ENCODE measurements around the gene TNFRSF25.

TNFRSF25 gene

DNA sequence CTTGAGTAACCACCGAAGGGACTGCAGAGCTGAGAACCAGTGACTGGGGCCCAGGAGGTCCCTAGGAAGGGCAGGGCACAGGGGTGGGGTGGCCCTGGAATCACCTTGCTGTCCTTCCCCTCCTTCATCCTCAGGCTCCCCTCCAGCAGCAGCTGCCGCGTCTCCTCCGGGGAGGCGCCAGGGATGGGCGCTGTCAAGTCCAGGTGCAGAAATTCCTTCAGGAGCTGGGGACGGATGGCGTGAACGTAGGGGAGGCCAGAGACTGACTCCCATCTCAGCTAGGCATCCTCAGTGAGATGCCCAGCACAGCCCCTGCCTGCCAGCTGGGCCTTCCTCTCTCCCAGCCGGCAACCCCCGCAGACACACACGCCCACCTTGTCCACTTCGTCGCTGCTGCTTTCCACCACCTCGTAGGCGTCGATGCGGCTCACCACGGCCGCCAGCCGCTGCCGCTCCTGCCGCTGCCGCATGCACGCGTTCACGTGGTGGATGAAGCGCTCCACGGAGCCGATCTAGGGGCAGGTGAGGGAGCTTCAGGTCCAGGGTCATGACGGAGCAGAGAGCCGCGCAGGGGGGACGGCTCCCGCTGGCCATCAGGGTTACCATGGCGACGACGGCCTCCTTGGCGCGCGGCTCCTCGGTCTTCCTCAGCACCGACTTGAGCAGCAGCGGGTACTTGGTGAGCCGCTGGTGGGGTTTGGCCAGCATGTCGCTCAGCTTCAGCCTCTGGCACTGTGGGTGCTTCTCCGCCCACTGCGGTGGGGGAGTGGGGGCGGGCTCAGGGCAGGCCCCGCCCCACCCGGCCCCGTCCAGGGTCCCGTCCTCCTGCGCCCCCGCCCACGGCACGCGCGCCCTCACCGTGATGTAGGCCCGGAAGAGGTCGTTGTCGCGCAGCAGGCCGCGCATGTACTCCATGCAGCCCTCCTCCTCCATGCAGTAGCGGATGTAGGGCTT lies 4.4 kb upstream of the TNFRSF25 start:
- no peak for DNase-seq (ENCODE audit: low spot score)
- TF ChIP-seq CTCF (IDR thresholded peaks at IDR 0.05; ENCODE audit: extremely low read depth, insufficient read depth, missing control alignments) = no peak
- in situ Hi-C loops (cut with MboI; ENCODE audit: low pct_unique_long_range_greater_than_20kb, low sequenced_read_pairs, unreplicated experiment) = no loop called here

GRCh38 chr1:6468729-6469461 lies 2.9 kb upstream of the TNFRSF25 start:
- TF ChIP-seq CTCF (IDR thresholded peaks at IDR 0.05; ENCODE audit: extremely low read depth, insufficient read depth, missing control alignments) = no peak
- in situ Hi-C loops (cut with MboI; ENCODE audit: low pct_unique_long_range_greater_than_20kb, low sequenced_read_pairs, unreplicated experiment) = no loop called here
- no peak for DNase-seq (ENCODE audit: low spot score)

DNA sequence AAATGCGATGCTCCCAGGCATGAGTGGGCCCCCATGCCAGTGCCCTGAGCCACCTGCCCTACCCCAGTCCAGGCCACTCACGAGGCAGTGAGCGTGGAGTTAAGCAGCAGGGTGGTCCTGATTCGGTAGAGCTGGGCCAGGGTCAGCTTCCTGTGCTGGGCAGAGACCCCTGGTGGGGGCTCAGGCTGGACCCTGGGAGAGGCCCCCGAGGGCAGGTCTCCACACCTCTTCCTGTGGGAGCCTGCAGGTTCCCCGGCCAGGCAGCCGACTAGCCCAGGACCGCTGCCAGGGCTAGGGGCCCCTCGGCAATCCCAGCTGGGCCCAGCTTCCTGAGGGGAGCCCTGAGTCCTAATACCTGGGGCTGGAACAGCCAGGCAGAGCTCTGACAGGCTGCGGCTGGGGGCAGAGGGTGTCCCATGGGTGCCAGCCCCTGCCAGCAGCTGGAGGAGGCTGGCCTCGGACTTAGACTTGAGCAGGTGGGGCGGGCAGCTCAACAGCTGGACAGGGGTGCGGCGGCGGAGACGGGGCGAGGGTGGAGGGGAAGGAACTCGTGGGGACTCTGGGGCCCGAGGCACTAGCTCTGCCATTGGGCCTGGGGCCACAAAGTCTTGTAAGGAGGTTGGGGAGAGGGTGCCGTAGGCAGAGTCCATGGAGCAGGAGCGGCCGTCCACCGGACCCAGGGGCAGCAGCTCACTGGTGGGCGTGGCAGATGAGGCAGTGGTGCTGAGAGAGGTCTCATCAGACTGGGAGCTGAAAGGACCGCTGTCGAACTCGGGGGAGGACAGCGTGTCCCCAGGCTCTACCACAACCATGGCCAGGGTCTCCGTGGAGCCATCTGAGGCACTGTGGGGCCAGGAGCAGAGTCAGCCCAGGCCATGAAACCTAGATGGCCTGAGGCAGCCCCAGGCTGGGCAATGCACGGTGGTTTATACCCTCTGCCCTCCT lies 2.0 kb upstream of the TNFRSF25 start:
- no peak for DNase-seq (ENCODE audit: low spot score)
- no peak for TF ChIP-seq CTCF (IDR thresholded peaks at IDR 0.05; ENCODE audit: extremely low read depth, insufficient read depth, missing control alignments)
- in situ Hi-C loops (cut with MboI; ENCODE audit: low pct_unique_long_range_greater_than_20kb, low sequenced_read_pairs, unreplicated experiment) = no loop called here

- no peak for TF ChIP-seq CTCF (IDR thresholded peaks at IDR 0.05; ENCODE audit: extremely low read depth, insufficient read depth, missing control alignments)
- in situ Hi-C loops (cut with MboI; ENCODE audit: low pct_unique_long_range_greater_than_20kb, low sequenced_read_pairs, unreplicated experiment) = no loop called here
- no peak for DNase-seq (ENCODE audit: low spot score)
Measured at GRCh38 chr1:6467224-6467623, 1.3 kb upstream of the TNFRSF25 start.

GRCh38 chr1:6466751-6467150 lies 778 bp upstream of the TNFRSF25 start:
- in situ Hi-C loops (cut with MboI; ENCODE audit: low pct_unique_long_range_greater_than_20kb, low sequenced_read_pairs, unreplicated experiment) = no loop called here
- no peak for TF ChIP-seq CTCF (IDR thresholded peaks at IDR 0.05; ENCODE audit: extremely low read depth, insufficient read depth, missing control alignments)
- DNase-seq (ENCODE audit: low spot score) = no peak

GRCh38 chr1:6465461-6466005 lies 440 bp downstream of the TNFRSF25 start:
- no peak for TF ChIP-seq CTCF (IDR thresholded peaks at IDR 0.05; ENCODE audit: extremely low read depth, insufficient read depth, missing control alignments)
- in situ Hi-C loops (cut with MboI; ENCODE audit: low pct_unique_long_range_greater_than_20kb, low sequenced_read_pairs, unreplicated experiment) = no loop called here
- DNase-seq (ENCODE audit: low spot score) = no peak
